ENCODE measurements around the gene NPAS3. TPM values are rescaled to one million over a fixed set of nuclear protein-coding genes. Genes with fewer than 3 reads are reported as not detected.

Gene NPAS3
- total RNA-seq, 1 experiment from 2014 or later, result not detected

GRCh38 chr14:33685026-33685425 lies 746.3 kb downstream of the NPAS3 start:
- DNase-seq (ENCODE audit: low spot score), result no peak
- in situ Hi-C loops (cut with HindIII; ENCODE audit: low sequenced_read_pairs), result no loop called here

GRCh38 chr14:33685698-33686097 lies 747.0 kb downstream of the NPAS3 start:
- in situ Hi-C loops (cut with HindIII; ENCODE audit: low sequenced_read_pairs), result no loop called here
- DNase-seq (ENCODE audit: low spot score), result no peak

GRCh38 chr14:33686218-33686617 lies 747.5 kb downstream of the NPAS3 start:
- DNase-seq (ENCODE audit: low spot score), result no peak
- in situ Hi-C loops (cut with HindIII; ENCODE audit: low sequenced_read_pairs), result no loop called here

- DNase-seq (ENCODE audit: low spot score), result no peak
- in situ Hi-C loops (cut with HindIII; ENCODE audit: low sequenced_read_pairs), result no loop called here
These were observed 748.2 kb downstream of the NPAS3 start for GRCh38 chr14:33686856-33687255.

- in situ Hi-C loops (cut with HindIII; ENCODE audit: low sequenced_read_pairs), result no loop called here
These were observed 751.0 kb downstream of the NPAS3 start for GRCh38 chr14:33689680-33690079.

GRCh38 chr14:33691907-33692306 lies 753.2 kb downstream of the NPAS3 start:
- in situ Hi-C loops (cut with HindIII; ENCODE audit: low sequenced_read_pairs), result no loop called here
- DNase-seq (ENCODE audit: low spot score), result no peak

More at GRCh38 chr14:33689680-33690079, 751.0 kb downstream of the NPAS3 start:
- DNase-seq (ENCODE audit: low spot score), result no peak

GRCh38 chr14:33692762-33693161 lies 754.1 kb downstream of the NPAS3 start:
- DNase-seq (ENCODE audit: low spot score), result no peak
- in situ Hi-C loops (cut with HindIII; ENCODE audit: low sequenced_read_pairs), result no loop called here

GRCh38 chr14:33693237-33693636 lies 754.6 kb downstream of the NPAS3 start:
- in situ Hi-C loops (cut with HindIII; ENCODE audit: low sequenced_read_pairs), result no loop called here

GRCh38 chr14:33696165-33696564 lies 757.5 kb downstream of the NPAS3 start:
- DNase-seq (ENCODE audit: low spot score), result no peak
- in situ Hi-C loops (cut with HindIII; ENCODE audit: low sequenced_read_pairs), result no loop called here

More at GRCh38 chr14:33693237-33693636, 754.6 kb downstream of the NPAS3 start:
- no peak for DNase-seq (ENCODE audit: low spot score)

GRCh38 chr14:33699300-33699983 lies 760.8 kb downstream of the NPAS3 start:
- in situ Hi-C loops (cut with HindIII; ENCODE audit: low sequenced_read_pairs), result no loop called here
- DNase-seq (ENCODE audit: low spot score), result peak; percentile 22

- in situ Hi-C loops (cut with HindIII; ENCODE audit: low sequenced_read_pairs), result no loop called here
These were observed 761.4 kb downstream of the NPAS3 start for GRCh38 chr14:33700052-33700451.

GRCh38 chr14:33702293-33702692 lies 763.6 kb downstream of the NPAS3 start:
- in situ Hi-C loops (cut with HindIII; ENCODE audit: low sequenced_read_pairs), result no loop called here
- DNase-seq (ENCODE audit: low spot score), result no peak

More at GRCh38 chr14:33700052-33700451, 761.4 kb downstream of the NPAS3 start:
- no peak for DNase-seq (ENCODE audit: low spot score)

- in situ Hi-C loops (cut with HindIII; ENCODE audit: low sequenced_read_pairs), result no loop called here
- no peak for DNase-seq (ENCODE audit: low spot score)
These were observed 765.8 kb downstream of the NPAS3 start for GRCh38 chr14:33704481-33704880.

GRCh38 chr14:33705490-33705889 lies 766.8 kb downstream of the NPAS3 start:
- in situ Hi-C loops (cut with HindIII; ENCODE audit: low sequenced_read_pairs), result no loop called here
- DNase-seq (ENCODE audit: low spot score), result no peak

- in situ Hi-C loops (cut with HindIII; ENCODE audit: low sequenced_read_pairs), result no loop called here
- no peak for DNase-seq (ENCODE audit: low spot score)
These were observed 769.0 kb downstream of the NPAS3 start for GRCh38 chr14:33707716-33708115.

GRCh38 chr14:33709283-33709682 lies 770.6 kb downstream of the NPAS3 start:
- DNase-seq (ENCODE audit: low spot score), result no peak
- in situ Hi-C loops (cut with HindIII; ENCODE audit: low sequenced_read_pairs), result no loop called here

GRCh38 chr14:33709711-33710110 lies 771.0 kb downstream of the NPAS3 start:
- no peak for DNase-seq (ENCODE audit: low spot score)
- in situ Hi-C loops (cut with HindIII; ENCODE audit: low sequenced_read_pairs), result no loop called here

GRCh38 chr14:33710273-33710672 lies 771.6 kb downstream of the NPAS3 start:
- DNase-seq (ENCODE audit: low spot score), result no peak
- in situ Hi-C loops (cut with HindIII; ENCODE audit: low sequenced_read_pairs), result no loop called here

GRCh38 chr14:33711194-33711593 lies 772.5 kb downstream of the NPAS3 start:
- no peak for DNase-seq (ENCODE audit: low spot score)
- in situ Hi-C loops (cut with HindIII; ENCODE audit: low sequenced_read_pairs), result no loop called here

- in situ Hi-C loops (cut with HindIII; ENCODE audit: low sequenced_read_pairs), result no loop called here
- peak; percentile 40 for DNase-seq (ENCODE audit: low spot score)
These were observed 773.1 kb downstream of the NPAS3 start for GRCh38 chr14:33711811-33712216.

- DNase-seq (ENCODE audit: low spot score), result no peak
- in situ Hi-C loops (cut with HindIII; ENCODE audit: low sequenced_read_pairs), result no loop called here
These were observed 776.0 kb downstream of the NPAS3 start for GRCh38 chr14:33714527-33715226.
